A172 (cell line): ENCODE results near the gene NDUFA6. TPM values are rescaled to one million over a fixed set of nuclear protein-coding genes. Genes with fewer than 3 reads are reported as not detected.

ENCODE experiments used
- total RNA-seq: library from RNA; depleted of rRNA; stranded (reverse); fragments of >200 nt; shearing (Covaris generic); gene quantifications from 2 replicates; pipeline ENCODE4 v1.2.3, GENCODE V29; 2014; rRNA removed

NDUFA6 gene
- total RNA-seq, 1 experiment from 2014 or later: 80.7 TPM

Other genes starting within 250 kb of the NDUFA6 start
- not detected in 2 replicates for gene SHISA8, start 175.7 kb downstream of the NDUFA6 start, total RNA-seq
- 0.03 TPM in 1 of 2 replicates, not detected in the other for gene TNFRSF13C, start 164.0 kb downstream of the NDUFA6 start, total RNA-seq
- gene CENPM, start 143.6 kb downstream of the NDUFA6 start, total RNA-seq: 42.4 and 54.8 TPM in 2 replicates
- gene SEPTIN3, start 121.3 kb downstream of the NDUFA6 start, total RNA-seq: 7.7 and 8.3 TPM in 2 replicates
- gene WBP2NL, start 92.0 kb downstream of the NDUFA6 start, total RNA-seq: not detected in 2 replicates
- 11.5 and 17.7 TPM in 2 replicates for gene NAGA, start 20.0 kb downstream of the NDUFA6 start, total RNA-seq
- gene PHETA2, start 16.5 kb downstream of the NDUFA6 start, total RNA-seq: 0.07 and 0.17 TPM in 2 replicates
- gene SMDT1, start 11.1 kb downstream of the NDUFA6 start, total RNA-seq: 2.9 and 6.5 TPM in 2 replicates
- gene CYP2D6, start 40.0 kb upstream of the NDUFA6 start, total RNA-seq: 0.03 and 0.46 TPM in 2 replicates
- gene TCF20, start 179.9 kb upstream of the NDUFA6 start, total RNA-seq: 12.4 and 26.0 TPM in 2 replicates